OCI-LY7 (cell line): ENCODE data around the gene TMEM179. TPM values are rescaled to one million over a fixed set of nuclear protein-coding genes. Genes with fewer than 3 reads are reported as not detected.

Experiments
- BruUV-seq: library from RNA; stranded (reverse); fragments of 400-500 nt; replicated peaks from 2 replicates; lab custom pipeline; 2021; lab: Mats Ljungman, UMichigan
- CTCF ChIA-PET: fragments of 300-600 bp; sonication (Branson Sonifier 250); formaldehyde crosslinking; loops from one replicate; lab custom pipeline; 2022; ENCODE audit warnings: antibody characterized with exemption; ENCODE audit not compliant: unreplicated experiment; lab: Charles Lee
- POLR2A ChIA-PET: fragments of 300-600 bp; sonication (Branson Sonifier 250); formaldehyde crosslinking; loops from one replicate; lab custom pipeline; 2022; ENCODE audit warnings: antibody characterized with exemption; lab: Charles Lee
- DNase-seq: peaks from one replicate; pipeline ENCODE4 v3.0.0-alpha.2; 2015; ENCODE audit warnings: low spot score
- H2AFZ ChIP-seq: fragments of 200-600 bp; sonication (generic), shearing (Covaris generic); 2 replicates; pipeline ENCODE4 v1.6.1; 2014; ENCODE audit warnings: mild to moderate bottlenecking, antibody characterized with exemption, low read length, moderate library complexity
- H3K27ac ChIP-seq: fragments of 200-600 bp; sonication (generic); 2 replicates; pipeline ENCODE4 v1.5.1; 2014; ENCODE audit warnings: mixed run types, low read depth, mild to moderate bottlenecking, moderate library complexity, low read length, inconsistent platforms; ENCODE audit not compliant: poor library complexity, severe bottlenecking
- H3K36me3 ChIP-seq: fragments of 200-600 bp; sonication (generic); 2 replicates; pipeline ENCODE4 v1.6.1; 2014; ENCODE audit warnings: mild to moderate bottlenecking, antibody characterized with exemption, low read length, moderate library complexity, mixed read lengths; ENCODE audit not compliant: insufficient read depth
- H3K4me1 ChIP-seq: fragments of 200-600 bp; sonication (generic); 2 replicates; pipeline ENCODE4 v1.5.1; 2014; ENCODE audit warnings: mild to moderate bottlenecking, low read length; ENCODE audit not compliant: insufficient read depth, poor library complexity, severe bottlenecking
- H3K4me2 ChIP-seq: fragments of 200-600 bp; sonication (generic); 2 replicates; pipeline ENCODE4 v1.6.1; 2014; ENCODE audit warnings: mild to moderate bottlenecking, low read length
- H3K4me3 ChIP-seq: fragments of 200-600 bp; sonication (generic); 2 replicates; pipeline ENCODE4 v1.5.1; 2014; ENCODE audit warnings: mild to moderate bottlenecking, low read depth, low read length; ENCODE audit not compliant: poor library complexity, severe bottlenecking
- H3K79me2 ChIP-seq: fragments of 200-600 bp; sonication (generic); 2 replicates; pipeline ENCODE4 v1.6.1; 2016; ENCODE audit warnings: low read depth, mild to moderate bottlenecking, low read length, moderate library complexity, mixed read lengths; ENCODE audit not compliant: insufficient read depth
- H3K9me2 ChIP-seq: fragments of 200-600 bp; sonication (generic); 2 replicates; pipeline ENCODE4 v1.6.1; 2016; ENCODE audit warnings: mild to moderate bottlenecking, low read length, mixed read lengths; ENCODE audit not compliant: insufficient read depth
- H3K9me3 ChIP-seq: fragments of 200-600 bp; sonication (generic); 2 replicates; pipeline ENCODE4 v1.6.1; 2014; ENCODE audit warnings: mild to moderate bottlenecking, mixed run types, low read length, mixed read lengths
- H4K20me1 ChIP-seq: fragments of 200-600 bp; sonication (generic); 2 replicates; pipeline ENCODE4 v1.6.1; 2014; ENCODE audit warnings: mild to moderate bottlenecking, antibody characterized with exemption, low read length, moderate library complexity, mixed read lengths; ENCODE audit not compliant: insufficient read depth
- CTCF ChIP-seq: fragments of 200-600 bp; sonication (generic); conservative IDR thresholded peaks from 2 replicates; pipeline ENCODE4 v1.5.1; 2014; ENCODE audit warnings: mild to moderate bottlenecking, antibody characterized with exemption, low read length, moderate library complexity, mixed read lengths
- EZH2phosphoT487 ChIP-seq: fragments of 200-600 bp; sonication (generic); IDR thresholded peaks from 2 replicates; pipeline ENCODE4 v1.6.1; 2018; ENCODE audit warnings: low read depth, borderline replicate concordance, mild to moderate bottlenecking, mixed run types, antibody characterized with exemption, low read length, moderate library complexity, mixed read lengths
- intact Hi-C: fragments of 100-400 bp; cut with micrococcal nuclease; formaldehyde crosslinking; loops from one replicate; pipeline ENCODE4 v1.10.0; 2022; ENCODE audit not compliant: unreplicated experiment
- total RNA-seq, 2 experiments: library from RNA; depleted of rRNA in 1 of 2; stranded (reverse); fragments of >200 nt in 1 of 2; shearing (Covaris generic) in 1 of 2; gene quantifications; 2 replicates each; pipeline ENCODE4 v1.2.3, GENCODE V29; 2014 to 2022

Gene TMEM179
- total RNA-seq, 2 experiments from 2014 or later = not detected

DNA sequence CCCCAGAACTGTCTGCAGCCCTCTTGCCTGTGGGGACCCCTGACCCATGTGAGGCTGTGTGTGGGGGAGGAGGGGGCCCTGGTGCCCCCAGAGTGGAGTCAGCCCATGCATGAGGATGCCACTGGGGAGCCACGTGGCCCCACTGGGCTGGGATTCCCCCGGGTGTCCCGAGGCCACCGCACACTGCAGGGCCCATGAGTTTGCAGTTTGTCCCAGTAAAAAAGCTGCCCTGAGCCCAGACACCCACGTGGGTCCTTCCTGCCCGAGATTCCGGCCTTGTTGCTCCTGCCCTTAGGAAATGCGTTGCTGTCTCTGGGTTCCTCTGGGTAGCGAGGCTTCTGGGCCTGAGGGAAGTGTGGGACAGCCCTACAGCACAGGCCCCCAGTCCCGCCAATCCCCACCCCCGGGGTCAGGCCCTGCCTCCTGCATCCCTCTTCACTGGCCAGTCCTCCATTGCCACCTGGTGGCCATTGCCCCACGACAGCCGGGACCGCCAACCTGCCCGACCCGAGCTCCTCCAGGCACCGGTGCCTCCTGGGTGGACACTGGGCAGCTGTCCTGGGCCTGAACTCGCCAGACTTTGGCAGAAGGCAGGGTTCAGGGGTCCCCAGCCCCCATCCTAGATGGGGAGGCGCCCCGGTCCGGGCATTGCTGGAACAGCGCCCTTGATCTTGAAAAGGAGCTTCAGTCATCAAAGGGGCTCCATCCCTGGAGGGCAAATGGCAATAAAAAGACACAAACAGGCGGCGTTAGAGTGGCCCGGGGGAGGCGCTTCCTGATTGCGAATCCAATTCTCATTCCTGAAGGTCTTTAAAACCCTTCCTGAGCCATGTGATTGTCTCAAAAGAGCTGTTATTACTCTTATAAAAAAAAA, 40.6 kb downstream of the TMEM179 start:
- H3K9me2 ChIP-seq = no peaks in the 10 kb centered on the region
- peak; percentile 38 for DNase-seq
- no peak overlapping the region for H3K4me3 ChIP-seq
- no peak overlapping the region for H2AFZ ChIP-seq
- H3K79me2 ChIP-seq = no peaks in the 10 kb centered on the region
- TF ChIP-seq EZH2phosphoT487 = no peak
- peak; percentile 75 for TF ChIP-seq CTCF
- BruUV-seq = no TSS peak
- no peak overlapping the region for H3K4me2 ChIP-seq
- intact Hi-C loops = loop anchor here (1.0 to 2.0 kb wide), 2 partner anchors 427 to 485 kb away; no protein-coding TSS in a partner anchor
- ChIA-PET CTCF (interaction anchor here (0.6 kb wide), 1 partner anchor 328 kb away, joined by 5 read pairs; no protein-coding TSS in a partner anchor), POLR2A (interaction anchor here (0.6 kb wide), 1 partner anchor 105 kb away, joined by 3 read pairs; no protein-coding TSS in a partner anchor)
- H3K27ac ChIP-seq = no peak overlapping the region
- no peaks in the 10 kb centered on the region for H3K9me3 ChIP-seq
- no peaks in the 10 kb centered on the region for H3K4me1 ChIP-seq
- no peaks in the 10 kb centered on the region for H4K20me1 ChIP-seq
- H3K36me3 ChIP-seq = no peaks in the 10 kb centered on the region

DNA sequence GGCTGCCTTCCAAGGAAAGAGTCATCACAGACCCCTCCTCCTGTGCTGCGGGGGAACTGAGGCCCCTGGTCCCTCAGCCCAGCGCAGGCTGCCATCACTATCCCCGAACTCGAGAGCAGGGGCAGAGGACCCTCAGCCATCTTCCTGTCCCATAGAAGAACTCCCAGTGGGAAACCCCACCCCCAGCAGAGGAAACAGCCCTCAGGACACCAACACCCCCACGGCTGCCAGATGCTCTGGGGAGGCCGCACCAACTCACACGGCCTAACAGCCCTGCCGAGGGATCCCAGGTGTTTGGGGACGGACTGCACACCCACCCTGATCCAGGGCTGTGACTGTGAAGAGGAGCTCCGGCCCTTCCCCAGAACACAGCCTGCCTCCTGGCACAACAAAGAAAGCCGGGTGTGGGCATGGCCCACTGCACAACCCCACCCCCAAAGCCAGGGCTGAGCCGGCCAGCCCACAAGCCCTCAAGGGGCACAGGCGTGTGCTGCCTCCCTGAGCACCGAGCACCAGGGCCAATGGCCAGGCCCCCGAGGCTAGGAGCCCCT, 41.3 kb downstream of the TMEM179 start:
- ChIA-PET CTCF (no interaction called here), POLR2A (no interaction called here)
- no peaks in the 10 kb centered on the region for H3K79me2 ChIP-seq
- intact Hi-C loops = no loop called here
- no peak for DNase-seq
- no peaks in the 10 kb centered on the region for H4K20me1 ChIP-seq
- no TSS peak for BruUV-seq
- H3K4me2 ChIP-seq = no peak overlapping the region
- H3K4me3 ChIP-seq = no peak overlapping the region
- no peaks in the 10 kb centered on the region for H3K36me3 ChIP-seq
- TF ChIP-seq EZH2phosphoT487 (no peak), CTCF (no peak)
- H3K9me2 ChIP-seq = no peaks in the 10 kb centered on the region
- no peak overlapping the region for H2AFZ ChIP-seq
- no peaks in the 10 kb centered on the region for H3K4me1 ChIP-seq
- no peaks in the 10 kb centered on the region for H3K9me3 ChIP-seq
- no peak overlapping the region for H3K27ac ChIP-seq

DNA sequence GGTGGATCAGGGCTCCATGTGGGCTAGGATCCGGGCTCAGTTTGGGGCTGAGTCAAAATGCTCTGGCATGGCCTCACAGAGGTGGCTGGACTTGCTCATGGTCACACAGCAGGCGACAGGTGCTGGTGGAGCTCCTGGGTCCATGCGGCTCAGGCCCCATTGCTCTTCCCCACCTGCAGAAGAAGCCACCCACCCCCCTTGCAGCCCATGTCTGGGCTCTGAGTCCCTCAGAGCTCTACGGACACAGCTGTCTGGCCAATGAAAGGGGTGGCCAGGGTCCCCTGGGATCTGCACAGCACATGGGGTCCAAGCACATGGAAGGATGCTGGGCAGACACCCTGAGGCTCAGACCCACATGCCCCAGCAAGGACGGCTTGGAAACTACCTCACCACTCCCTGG, 42.0 kb downstream of the TMEM179 start:
- no peak overlapping the region for H3K27ac ChIP-seq
- no peaks in the 10 kb centered on the region for H3K4me1 ChIP-seq
- no peaks in the 10 kb centered on the region for H3K9me3 ChIP-seq
- TF ChIP-seq EZH2phosphoT487 (no peak), CTCF (no peak)
- H4K20me1 ChIP-seq = no peaks in the 10 kb centered on the region
- H3K9me2 ChIP-seq = no peaks in the 10 kb centered on the region
- CTCF ChIA-PET = no interaction called here
- no peaks in the 10 kb centered on the region for H3K79me2 ChIP-seq
- no peak for DNase-seq
- POLR2A ChIA-PET = no interaction called here
- no peak overlapping the region for H3K4me2 ChIP-seq
- no TSS peak for BruUV-seq
- intact Hi-C loops = no loop called here
- H3K4me3 ChIP-seq = no peak overlapping the region
- H2AFZ ChIP-seq = no peak overlapping the region
- H3K36me3 ChIP-seq = no peaks in the 10 kb centered on the region
